Measurements from ENCODE around the gene BEAN1.
A peak's percentile ranks its signal among the peaks of the same experiment; 100 is the strongest.

GRCh38 chr16:66483689-66484452 lies 56.8 kb downstream of the BEAN1 start:
- TF ChIP-seq CTCF (IDR thresholded peaks at IDR 0.05) (peak; percentile 65 to 90 (median 85)), POLR2A (IDR thresholded peaks at IDR 0.05) (no peak), EP300 (IDR thresholded peaks at IDR 0.05) (no peak), POLR2AphosphoS5 (IDR thresholded peaks at IDR 0.05) (no peak)
